Panc1 (cell line): ENCODE results near the gene STAP2. TPM values are rescaled to one million over a fixed set of nuclear protein-coding genes. Genes with fewer than 3 reads are reported as not detected.

Experiments
- ATAC-seq: fragments of 200-7000 bp; cut with Tn5 transposase; 2 replicates; pipeline ENCODE4 v1.9.1; 2020; ENCODE audit warnings: mild to moderate bottlenecking, moderate library complexity
- BruUV-seq: library from RNA; stranded (reverse); fragments of 400-500 nt; replicated peaks from 2 replicates; lab custom pipeline; 2021; lab: Mats Ljungman, UMichigan
- CTCF ChIA-PET: fragments of 300-600 bp; sonication (Branson Sonifier 250); formaldehyde crosslinking; loops from one replicate; lab custom pipeline; 2022; ENCODE audit warnings: antibody characterized with exemption; lab: Charles Lee
- POLR2A ChIA-PET: fragments of 300-600 bp; sonication (Branson Sonifier 250); formaldehyde crosslinking; loops from one replicate; lab custom pipeline; 2022; ENCODE audit warnings: antibody characterized with exemption; lab: Charles Lee
- DNase-seq: peaks from one replicate; pipeline ENCODE4 v3.0.0-alpha.2; 2010; ENCODE audit warnings: low read depth, low spot score
- H3K27ac ChIP-seq: 2 replicates; pipeline ENCODE4 v1.5.1; 2011; ENCODE audit warnings: mild to moderate bottlenecking, low read length, inconsistent platforms
- H3K27me3 ChIP-seq: fragments of 200-500 bp; sonication (Bioruptor generic); 2 replicates; pipeline ENCODE4 v1.6.0; 2014; ENCODE audit warnings: low read length, inconsistent platforms; ENCODE audit not compliant: control insufficient read depth, insufficient read depth
- H3K36me3 ChIP-seq: fragments of 200-500 bp; sonication (Bioruptor generic); 2 replicates; pipeline ENCODE4 v1.5.1; 2014; ENCODE audit warnings: inconsistent platforms, mild to moderate bottlenecking, low read length, moderate library complexity; ENCODE audit not compliant: control insufficient read depth, insufficient read depth
- H3K4me1 ChIP-seq: 2 replicates; pipeline ENCODE4 v1.5.1; 2011; ENCODE audit warnings: inconsistent platforms, mild to moderate bottlenecking, low read length, moderate library complexity; ENCODE audit not compliant: control insufficient read depth, insufficient read depth
- H3K4me3 ChIP-seq, 2 experiments: 2 replicates each; pipeline ENCODE4 v1.5.1; 2011 to 2012; ENCODE audit warnings: low read depth in 2 of 2, low read length in 2 of 2, mild to moderate bottlenecking in 2 of 2, inconsistent platforms in 1 of 2, moderate library complexity in 1 of 2
- H3K9me3 ChIP-seq: fragments of 200-500 bp; sonication (Bioruptor generic); 2 replicates; pipeline ENCODE4 v1.5.1; 2014; ENCODE audit warnings: low read depth, mild to moderate bottlenecking, inconsistent platforms, low read length, moderate library complexity; ENCODE audit not compliant: control insufficient read depth, insufficient read depth
- POLR2AphosphoS5 ChIP-seq: IDR thresholded peaks from 2 replicates; pipeline ENCODE4 v1.6.1; 2012; ENCODE audit warnings: mild to moderate bottlenecking, low read depth, low read length, moderate library complexity
- REST ChIP-seq, 2 experiments: IDR thresholded peaks; 2 replicates each; pipeline ENCODE4 v1.6.1; 2011 to 2012; ENCODE audit warnings: low read depth in 2 of 2, control low read depth in 1 of 2, low read length in 1 of 2, mild to moderate bottlenecking in 1 of 2, moderate library complexity in 1 of 2; ENCODE audit not compliant: insufficient read depth in 1 of 2
- SIN3A ChIP-seq: IDR thresholded peaks from 2 replicates; pipeline ENCODE4 v1.6.1; 2012; ENCODE audit warnings: low read depth, mild to moderate bottlenecking, low read length, moderate library complexity, borderline replicate concordance; ENCODE audit not compliant: insufficient read depth
- TCF7L2 ChIP-seq: IDR thresholded peaks from 2 replicates; pipeline ENCODE4 v1.6.1; 2011; ENCODE audit warnings: mild to moderate bottlenecking, low read depth, low read length, inconsistent platforms
- in situ Hi-C: cut with HindIII; loops from 2 replicates; pipeline ENCODE4 v1.10.0; 2016; ENCODE audit warnings: low sequenced_read_pairs, low pct_unique_long_range_greater_than_20kb
- intact Hi-C: fragments of 100-400 bp; cut with micrococcal nuclease; formaldehyde crosslinking; loops from one replicate; pipeline ENCODE4 v1.10.0; 2022; ENCODE audit not compliant: unreplicated experiment
- total RNA-seq: library from RNA; stranded (reverse); gene quantifications from one replicate; pipeline ENCODE4 v1.2.1, GENCODE V29; 2021; ENCODE audit not compliant: unreplicated experiment
- TF ChIP-seq, protein P1 (sequence below): fragments of 450-650 bp; IDR thresholded peaks from 2 replicates; pipeline ENCODE4 v1.5.1; 2017; ENCODE audit warnings: mild to moderate bottlenecking

Gene STAP2
- total RNA-seq, 1 experiment from 2014 or later, result 10.0 TPM

DNA sequence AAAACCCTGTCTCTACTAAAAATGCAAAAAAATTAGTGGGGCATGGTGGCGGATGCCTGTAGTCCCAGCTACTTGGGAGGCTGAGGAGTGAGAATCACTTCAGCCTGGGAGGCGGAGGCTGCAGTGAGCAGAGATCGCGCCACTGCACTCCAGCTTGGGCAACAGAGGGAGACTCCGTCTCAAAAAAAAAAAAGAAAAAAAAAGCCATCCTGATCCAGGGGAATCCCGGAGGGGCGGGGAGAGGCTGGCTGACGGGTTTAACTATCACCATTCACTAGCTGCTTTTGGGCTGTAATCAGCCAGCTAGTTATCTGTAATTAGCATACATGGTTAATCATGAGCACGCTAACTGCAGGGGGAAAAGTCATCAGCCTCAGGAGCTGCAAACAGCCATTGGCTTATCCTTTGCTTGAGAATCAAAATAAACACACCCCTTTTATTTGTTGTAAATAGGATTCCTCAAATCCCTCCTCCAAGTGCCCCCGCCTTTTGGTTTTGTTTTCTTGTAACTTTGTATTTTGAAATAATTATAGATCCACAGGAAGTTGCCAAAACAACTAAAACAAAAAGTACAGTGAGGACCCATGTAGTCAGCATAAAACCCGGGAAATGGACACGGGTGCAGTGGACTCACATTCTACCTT lies 24.7 kb downstream of the STAP2 start:
- CTCF ChIA-PET, result no interaction called here
- no peaks in the 10 kb centered on the region for H3K9me3 ChIP-seq
- TF ChIP-seq SIN3A (no peak), POLR2AphosphoS5 (no peak), TCF7L2 (no peak), REST (IDR thresholded peaks at IDR 0.05; ENCODE audit: insufficient read depth in 1 of 2, low read depth in 2 of 2, low read length in 1 of 2) (no peak)
- TF ChIP-seq, protein P1, sequence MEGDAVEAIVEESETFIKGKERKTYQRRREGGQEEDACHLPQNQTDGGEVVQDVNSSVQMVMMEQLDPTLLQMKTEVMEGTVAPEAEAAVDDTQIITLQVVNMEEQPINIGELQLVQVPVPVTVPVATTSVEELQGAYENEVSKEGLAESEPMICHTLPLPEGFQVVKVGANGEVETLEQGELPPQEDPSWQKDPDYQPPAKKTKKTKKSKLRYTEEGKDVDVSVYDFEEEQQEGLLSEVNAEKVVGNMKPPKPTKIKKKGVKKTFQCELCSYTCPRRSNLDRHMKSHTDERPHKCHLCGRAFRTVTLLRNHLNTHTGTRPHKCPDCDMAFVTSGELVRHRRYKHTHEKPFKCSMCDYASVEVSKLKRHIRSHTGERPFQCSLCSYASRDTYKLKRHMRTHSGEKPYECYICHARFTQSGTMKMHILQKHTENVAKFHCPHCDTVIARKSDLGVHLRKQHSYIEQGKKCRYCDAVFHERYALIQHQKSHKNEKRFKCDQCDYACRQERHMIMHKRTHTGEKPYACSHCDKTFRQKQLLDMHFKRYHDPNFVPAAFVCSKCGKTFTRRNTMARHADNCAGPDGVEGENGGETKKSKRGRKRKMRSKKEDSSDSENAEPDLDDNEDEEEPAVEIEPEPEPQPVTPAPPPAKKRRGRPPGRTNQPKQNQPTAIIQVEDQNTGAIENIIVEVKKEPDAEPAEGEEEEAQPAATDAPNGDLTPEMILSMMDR, result no peak
- no TSS peak for BruUV-seq
- intact Hi-C loops, result no loop called here
- in situ Hi-C loops, result no loop called here
- DNase-seq (no peak), ATAC-seq (no peak)
- H3K27me3 ChIP-seq, result no peaks in the 10 kb centered on the region
- POLR2A ChIA-PET, result no interaction called here
- no peaks in the 10 kb centered on the region for H3K36me3 ChIP-seq
- no peak overlapping the region for H3K27ac ChIP-seq
- no peaks in the 10 kb centered on the region for H3K4me1 ChIP-seq
- H3K4me3 ChIP-seq, result no peak overlapping the region

GRCh38 chr19:4310247-4311121 lies 28.1 kb downstream of the STAP2 start:
- CTCF ChIA-PET, result no interaction called here
- ATAC-seq (peak; percentile 64; the same call in 1 of the 2 replicates), DNase-seq (no peak)
- no TSS peak for BruUV-seq
- POLR2A ChIA-PET, result no interaction called here
- H3K27me3 ChIP-seq, result no peaks in the 10 kb centered on the region
- in situ Hi-C loops, result no loop called here
- no peak overlapping the region for H3K27ac ChIP-seq
- H3K4me3 ChIP-seq, result no peak overlapping the region
- TF ChIP-seq REST (IDR thresholded peaks at IDR 0.05; ENCODE audit: insufficient read depth in 1 of 2, low read depth in 2 of 2, low read length in 1 of 2), result no peak
- TF ChIP-seq TCF7L2, result no peak
- TF ChIP-seq, protein P1, result no peak
- TF ChIP-seq SIN3A, result no peak
- TF ChIP-seq POLR2AphosphoS5, result no peak
- no peaks in the 10 kb centered on the region for H3K4me1 ChIP-seq
- no peaks in the 10 kb centered on the region for H3K9me3 ChIP-seq
- no peaks in the 10 kb centered on the region for H3K36me3 ChIP-seq
- intact Hi-C loops, result no loop called here
